GM23338 (cell line): Measurements from ENCODE around the gene CNNM1.

Experiments
- CREB1 ChIP-seq: fragments of 250-450 bp; sonication (Bioruptor Pico); IDR thresholded peaks from 2 replicates; pipeline ENCODE4 v1.5.0; 2020; ENCODE audit warnings: low read depth, mild to moderate bottlenecking, moderate library complexity
- EZH2 ChIP-seq: fragments of 200-600 bp; sonication (generic); IDR thresholded peaks from one replicate; pipeline ENCODE4 v1.8.0; 2017; ENCODE audit warnings: antibody characterized with exemption, mild to moderate bottlenecking, low read depth; ENCODE audit not compliant: unreplicated experiment
- EZH2phosphoT487 ChIP-seq: fragments of 200-600 bp; sonication (generic); IDR thresholded peaks from one replicate; pipeline ENCODE4 v1.8.1; 2018; ENCODE audit warnings: antibody characterized with exemption; ENCODE audit not compliant: unreplicated experiment
- JUNB ChIP-seq: IDR thresholded peaks from one replicate; pipeline ENCODE4 v1.6.1; 2016; ENCODE audit warnings: antibody characterized with exemption; ENCODE audit not compliant: unreplicated experiment
- POLR2AphosphoS5 ChIP-seq: IDR thresholded peaks from 2 replicates; pipeline ENCODE4 v1.6.1; 2016; ENCODE audit warnings: antibody characterized with exemption, low read depth
- TF ChIP-seq, protein P1 (sequence below), 2 experiments: fragments of 200-600 bp in 1 of 2; sonication (generic) in 1 of 2; conservative IDR thresholded peaks; 2 replicates each; pipeline versions ENCODE4 v1.5.1 to v1.6.1; 2016 to 2017; ENCODE audit warnings: antibody characterized with exemption in 2 of 2, low read depth in 2 of 2, mild to moderate bottlenecking in 2 of 2, moderate library complexity in 1 of 2

DNA sequence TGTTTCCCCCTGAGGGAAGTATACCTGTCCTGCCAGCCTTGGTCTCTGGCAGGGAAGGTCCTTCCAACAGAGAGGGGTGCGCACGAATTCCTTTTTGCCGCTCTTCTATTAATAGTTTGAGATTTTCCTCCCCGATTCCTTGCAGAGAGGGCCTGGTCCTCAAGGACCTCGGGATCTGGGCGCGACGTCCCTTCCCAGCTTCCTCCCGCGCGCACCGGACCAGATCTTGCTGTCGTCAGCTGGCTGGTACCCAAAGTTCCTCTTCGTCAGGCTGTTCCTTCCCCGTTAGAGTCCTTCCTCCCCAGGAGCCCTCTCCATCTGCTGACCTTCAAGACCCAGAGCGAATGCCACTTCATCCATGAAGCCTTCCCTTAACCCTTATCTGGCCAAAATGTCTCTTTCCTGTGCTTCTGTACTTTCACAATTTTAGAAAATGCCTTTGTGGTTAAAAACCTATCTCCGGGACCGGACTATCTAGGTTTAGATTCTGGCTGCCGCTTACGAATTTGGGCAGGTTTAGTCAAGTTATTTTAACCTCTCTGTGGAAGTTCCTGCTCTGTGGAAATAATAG lies 102.1 kb downstream of the CNNM1 start:
- TF ChIP-seq, protein P1, sequence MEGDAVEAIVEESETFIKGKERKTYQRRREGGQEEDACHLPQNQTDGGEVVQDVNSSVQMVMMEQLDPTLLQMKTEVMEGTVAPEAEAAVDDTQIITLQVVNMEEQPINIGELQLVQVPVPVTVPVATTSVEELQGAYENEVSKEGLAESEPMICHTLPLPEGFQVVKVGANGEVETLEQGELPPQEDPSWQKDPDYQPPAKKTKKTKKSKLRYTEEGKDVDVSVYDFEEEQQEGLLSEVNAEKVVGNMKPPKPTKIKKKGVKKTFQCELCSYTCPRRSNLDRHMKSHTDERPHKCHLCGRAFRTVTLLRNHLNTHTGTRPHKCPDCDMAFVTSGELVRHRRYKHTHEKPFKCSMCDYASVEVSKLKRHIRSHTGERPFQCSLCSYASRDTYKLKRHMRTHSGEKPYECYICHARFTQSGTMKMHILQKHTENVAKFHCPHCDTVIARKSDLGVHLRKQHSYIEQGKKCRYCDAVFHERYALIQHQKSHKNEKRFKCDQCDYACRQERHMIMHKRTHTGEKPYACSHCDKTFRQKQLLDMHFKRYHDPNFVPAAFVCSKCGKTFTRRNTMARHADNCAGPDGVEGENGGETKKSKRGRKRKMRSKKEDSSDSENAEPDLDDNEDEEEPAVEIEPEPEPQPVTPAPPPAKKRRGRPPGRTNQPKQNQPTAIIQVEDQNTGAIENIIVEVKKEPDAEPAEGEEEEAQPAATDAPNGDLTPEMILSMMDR (conservative IDR thresholded peaks at IDR 0.05; ENCODE audit: low read depth in 2 of 2) = no peak
- 0 out of 2 replicates have a peak, but pooled peaks have one; percentile 3 for TF ChIP-seq POLR2AphosphoS5
- TF ChIP-seq EZH2 = peak; percentile 6
- TF ChIP-seq EZH2phosphoT487 = no peak
- peak; percentile 18; the same call in 1 of the 2 replicates for TF ChIP-seq CREB1 (CRISPR knock-in tag)
- no peak for TF ChIP-seq JUNB
